GM21825 (cell line): ENCODE results near the gene NOL9.
"Not testable (repeated sequence)": the region's sequence is repeated elsewhere in the genome, so short reads cannot be mapped to it uniquely, and the experiment has no call there.

Experiments used
- ATAC-seq: cut with Tn5 transposase; IDR thresholded peaks from one replicate; pipeline ENCODE4 v1.9.1; 2021; ENCODE audit warnings: mild to moderate bottlenecking, moderate library complexity; ENCODE audit not compliant: unreplicated experiment

The NOL9 gene

GRCh38 chr1:6506210-6507036, 47.9 kb downstream of the NOL9 start:
- no peak for ATAC-seq

- no peak for ATAC-seq
These were observed 48.7 kb downstream of the NOL9 start for GRCh38 chr1:6505367-6506209.

- no peak for ATAC-seq
These were observed 49.4 kb downstream of the NOL9 start for GRCh38 chr1:6504887-6505286.

GRCh38 chr1:6503884-6504602, 50.3 kb downstream of the NOL9 start:
- ATAC-seq, result no peak

GRCh38 chr1:6502000-6502891, 52.1 kb downstream of the NOL9 start:
- no peak for ATAC-seq

GRCh38 chr1:6501279-6501813, 53.0 kb downstream of the NOL9 start:
- ATAC-seq, result no peak

GRCh38 chr1:6500544-6501278, 53.6 kb downstream of the NOL9 start:
- no peak for ATAC-seq

- ATAC-seq, result no peak
These were observed 55.0 kb downstream of the NOL9 start for GRCh38 chr1:6499296-6499695.

- ATAC-seq, result no peak
These were observed 55.7 kb downstream of the NOL9 start for GRCh38 chr1:6498576-6499111.

GRCh38 chr1:6497867-6498575, 56.3 kb downstream of the NOL9 start:
- no peak for ATAC-seq

- ATAC-seq, result no peak
These were observed 57.0 kb downstream of the NOL9 start for GRCh38 chr1:6497215-6497866.

- no peak for ATAC-seq
These were observed 57.5 kb downstream of the NOL9 start for GRCh38 chr1:6496890-6497214.

GRCh38 chr1:6496365-6496721, 58.0 kb downstream of the NOL9 start:
- ATAC-seq, result no peak

GRCh38 chr1:6495540-6496364, 58.6 kb downstream of the NOL9 start:
- ATAC-seq, result no peak

GRCh38 chr1:6495041-6495441, 59.3 kb downstream of the NOL9 start:
- no peak for ATAC-seq

GRCh38 chr1:6494627-6495026, 59.7 kb downstream of the NOL9 start:
- ATAC-seq, result no peak

GRCh38 chr1:6493834-6494223, 60.5 kb downstream of the NOL9 start:
- not testable (repeated sequence) for ATAC-seq
